Spleen (tissue), 7 donors: ENCODE results near the gene AP5B1.

Source experiments
- CTCF ChIP-seq, 11 experiments: fragments of 200-600 bp in 7 of 11; fragments of 450-650 bp in 4 of 11; sonication (generic) in 4 of 11; IDR thresholded peaks in 8 of 11; conservative IDR thresholded peaks in 3 of 11; 1 replicate in 7 of 11; 2 replicates in 4 of 11; pipeline versions ENCODE4 v1.4.0 to v1.8.0; 2016 to 2021; ENCODE audit warnings: antibody characterized with exemption in 11 of 11, inconsistent platforms in 4 of 11, mild to moderate bottlenecking in 1 of 11
- POLR2A ChIP-seq, 3 donors: fragments of 450-650 bp; IDR thresholded peaks; one replicate each; pipeline ENCODE4 v1.5.1; 2017; ENCODE audit warnings: antibody characterized with exemption in 3 of 3, mild to moderate bottlenecking in 1 of 3
- POLR2AphosphoS5 ChIP-seq, 3 donors: sonication (generic); formaldehyde crosslinking; IDR thresholded peaks; one replicate each; pipeline ENCODE4 v1.5.1; 2017; ENCODE audit warnings: antibody characterized with exemption in 3 of 3
- donor health status: DM: no; HTN: no; CAD: no; lungs with moderate emphysema.
- donor health status: DM: no; HTN: no; CAD: no.
- donor health status: DM: no; HTN: no; CAD: no.

GRCh38 chr11:65817835-65818680 lies 37.3 kb upstream of the AP5B1 start:
- TF ChIP-seq CTCF (IDR thresholded peaks at IDR 0.05 in 8 of 11, conservative IDR thresholded peaks at IDR 0.05 in 3 of 11) = peak; percentile 89 to 100 (median 100)
- TF ChIP-seq POLR2A (IDR thresholded peaks at IDR 0.05) = no peak
- TF ChIP-seq POLR2AphosphoS5 (IDR thresholded peaks at IDR 0.05) = peak; percentile 70 to 85 (median 75)
